ENCODE results near the gene CDH12.
"Not testable (repeated sequence)": the region's sequence is repeated elsewhere in the genome, so short reads cannot be mapped to it uniquely, and the experiment has no call there.

The CDH12 gene

DNA sequence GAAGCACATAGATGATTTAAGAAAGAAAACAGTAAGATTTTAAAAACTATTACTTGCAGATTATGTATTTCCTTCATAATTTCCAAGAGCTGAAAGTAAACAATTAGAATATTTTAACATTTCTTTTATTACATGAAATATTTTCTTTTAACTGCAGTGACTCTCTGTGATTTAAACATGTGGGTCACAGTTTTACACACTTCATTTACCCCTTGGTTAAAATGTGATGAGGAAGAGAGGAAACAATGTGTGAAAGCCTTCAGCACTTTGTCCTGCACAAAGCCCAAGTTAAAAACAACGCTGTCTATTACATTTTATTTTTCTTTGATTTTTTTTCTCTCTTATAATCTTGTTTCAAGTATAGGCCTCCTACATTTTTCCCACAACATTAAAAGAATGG is 801.3 kb downstream of the CDH12 start:
- no peak overlapping the region for H3K4me3 ChIP-seq
- no peak for DNase-seq (ENCODE audit: low spot score in 2 of 2)
- no peaks in the 10 kb centered on the region for H3K27me3 ChIP-seq (ENCODE audit: low read depth)
- H3K9me3 ChIP-seq, result no peaks in the 10 kb centered on the region
- in situ Hi-C loops (cut with MboI; ENCODE audit: low sequenced_read_pairs), result no loop called here
- no peaks in the 10 kb centered on the region for H3K4me1 ChIP-seq
- H3K36me3 ChIP-seq (replicated peaks), result no peaks in the 10 kb centered on the region

DNA sequence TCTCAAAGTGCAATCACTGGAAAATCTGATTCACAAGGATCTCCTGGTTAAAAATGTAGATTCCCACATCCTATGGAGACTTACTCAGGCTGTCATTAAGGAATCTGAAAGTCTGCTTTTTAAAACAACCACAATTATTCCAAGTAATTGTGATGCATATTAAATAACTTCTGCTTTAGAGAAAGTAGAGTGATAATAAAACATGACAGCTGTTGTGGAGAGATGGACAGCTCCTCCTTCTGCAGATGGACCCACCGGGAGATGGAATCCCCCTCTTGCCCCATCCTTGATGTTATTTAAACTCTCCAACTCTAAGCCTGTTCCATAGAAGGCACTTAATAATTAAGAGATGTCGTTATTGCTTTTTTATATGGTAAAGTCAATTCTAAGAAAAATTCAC is 802.2 kb downstream of the CDH12 start:
- H3K27me3 ChIP-seq (ENCODE audit: low read depth), result no peaks in the 10 kb centered on the region
- DNase-seq (ENCODE audit: low spot score in 2 of 2), result no peak
- H3K9me3 ChIP-seq, result no peaks in the 10 kb centered on the region
- H3K4me1 ChIP-seq, result no peaks in the 10 kb centered on the region
- H3K4me3 ChIP-seq, result no peak overlapping the region
- in situ Hi-C loops (cut with MboI; ENCODE audit: low sequenced_read_pairs), result no loop called here
- no peaks in the 10 kb centered on the region for H3K36me3 ChIP-seq (replicated peaks)

DNA sequence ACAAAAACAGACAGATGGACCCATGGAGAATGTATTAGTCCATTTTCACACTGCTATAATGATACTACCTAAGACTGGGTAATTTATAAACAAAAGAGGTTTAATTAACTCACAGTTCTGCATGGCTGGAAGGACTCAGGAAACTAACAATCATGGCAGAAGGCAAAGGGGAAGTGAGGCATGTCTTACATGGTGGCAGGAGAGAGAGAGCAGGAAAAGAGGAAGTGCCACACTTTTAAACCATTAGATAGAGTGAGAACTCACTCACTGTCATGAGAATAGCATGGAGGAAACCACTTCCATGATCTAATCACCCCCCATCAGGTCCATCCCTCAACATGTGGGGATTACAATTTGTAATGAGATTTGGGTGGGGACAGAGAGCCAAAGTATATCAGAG is 808.9 kb downstream of the CDH12 start:
- Histone ChIP-seq H3K4me1 (no peaks in the 10 kb centered on the region; the same call in 1 of the 2 replicates), H3K36me3 (replicated peaks) (no peaks in the 10 kb centered on the region), H3K27me3 (ENCODE audit: low read depth) (no peaks in the 10 kb centered on the region), H3K9me3 (no peaks in the 10 kb centered on the region), H3K4me3 (no peak overlapping the region)
- in situ Hi-C loops (cut with MboI; ENCODE audit: low sequenced_read_pairs), result no loop called here
- DNase-seq (ENCODE audit: low spot score in 2 of 2), result no peak

DNA sequence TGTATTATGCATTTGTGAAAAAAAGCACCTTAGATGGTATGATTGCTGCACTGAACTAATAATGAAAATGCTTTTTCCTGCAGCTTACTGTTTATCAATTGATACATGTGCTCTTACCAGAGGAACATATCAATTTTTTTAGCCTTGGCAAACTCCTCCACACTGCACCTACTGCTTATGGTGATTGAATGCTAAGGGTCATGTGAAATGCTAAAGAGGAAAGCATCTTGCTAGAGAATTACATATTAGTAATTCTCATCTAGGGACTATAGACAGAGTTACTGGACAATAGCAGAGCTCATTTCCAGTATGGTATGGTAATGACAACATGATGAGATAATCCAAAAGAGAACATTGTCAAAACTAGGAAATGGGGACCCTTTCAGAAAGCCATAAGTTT is 817.1 kb downstream of the CDH12 start:
- peaks cover 8% of the 10 kb centered on the region; the same call in 1 of the 2 replicates for H3K4me1 ChIP-seq
- no peaks in the 10 kb centered on the region for H3K36me3 ChIP-seq (replicated peaks)
- no peak overlapping the region for H3K4me3 ChIP-seq
- no peaks in the 10 kb centered on the region for H3K9me3 ChIP-seq
- DNase-seq (ENCODE audit: low spot score in 2 of 2), result no peak
- H3K27me3 ChIP-seq (ENCODE audit: low read depth), result no peaks in the 10 kb centered on the region
- in situ Hi-C loops (cut with MboI; ENCODE audit: low sequenced_read_pairs), result no loop called here

DNA sequence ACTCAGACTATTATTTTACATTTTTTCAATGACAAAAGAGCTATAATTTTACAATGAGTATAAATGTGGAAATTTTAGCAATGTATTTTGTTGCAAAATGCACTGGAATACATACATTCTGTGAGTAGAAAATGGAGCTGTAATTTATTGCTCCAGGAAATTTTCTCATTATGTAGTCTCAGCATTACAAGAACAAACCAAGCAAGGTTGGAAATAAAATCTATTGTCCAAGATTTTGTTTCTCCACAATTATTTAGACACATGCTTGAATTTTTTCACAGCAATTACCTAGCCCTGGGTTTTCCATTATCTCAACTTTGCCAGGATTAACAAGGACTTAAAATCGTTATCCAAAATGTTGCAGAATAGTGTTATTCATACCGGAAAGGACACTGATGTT is 820.1 kb downstream of the CDH12 start:
- Histone ChIP-seq H3K36me3 (replicated peaks) (no peaks in the 10 kb centered on the region), H3K9me3 (no peaks in the 10 kb centered on the region), H3K4me1 (peaks cover 8% of the 10 kb centered on the region; the same call in 1 of the 2 replicates), H3K27me3 (ENCODE audit: low read depth) (no peaks in the 10 kb centered on the region), H3K4me3 (no peak overlapping the region)
- in situ Hi-C loops (cut with MboI; ENCODE audit: low sequenced_read_pairs), result no loop called here
- DNase-seq (ENCODE audit: low spot score in 2 of 2), result peak in 1 of 2 experiments; percentile 70

DNA sequence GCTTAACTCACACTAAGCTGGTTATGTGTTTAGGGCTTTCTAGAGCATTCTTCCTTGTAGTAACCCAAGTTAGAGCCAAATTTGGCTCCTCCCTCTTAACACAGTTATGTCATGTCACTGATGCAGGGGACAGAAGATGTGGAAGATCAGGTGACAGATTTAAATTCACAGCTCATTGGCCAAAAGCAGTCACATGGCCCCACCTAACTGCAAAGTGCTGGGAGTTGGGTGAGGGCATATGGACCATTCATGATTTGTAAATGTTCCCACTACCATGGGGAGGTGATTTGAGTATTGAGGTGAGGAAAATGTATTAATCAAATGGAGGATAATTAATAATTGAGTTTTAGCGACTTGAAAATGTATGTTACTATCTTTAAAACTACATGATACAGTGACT is 829.4 kb downstream of the CDH12 start:
- H3K4me1 ChIP-seq, result no peaks in the 10 kb centered on the region
- DNase-seq (ENCODE audit: low spot score in 2 of 2), result no peak
- H3K4me3 ChIP-seq, result no peak overlapping the region
- in situ Hi-C loops (cut with MboI; ENCODE audit: low sequenced_read_pairs), result no loop called here
- H3K36me3 ChIP-seq (replicated peaks), result no peaks in the 10 kb centered on the region
- H3K9me3 ChIP-seq, result no peaks in the 10 kb centered on the region
- H3K27me3 ChIP-seq (ENCODE audit: low read depth), result no peaks in the 10 kb centered on the region

DNA sequence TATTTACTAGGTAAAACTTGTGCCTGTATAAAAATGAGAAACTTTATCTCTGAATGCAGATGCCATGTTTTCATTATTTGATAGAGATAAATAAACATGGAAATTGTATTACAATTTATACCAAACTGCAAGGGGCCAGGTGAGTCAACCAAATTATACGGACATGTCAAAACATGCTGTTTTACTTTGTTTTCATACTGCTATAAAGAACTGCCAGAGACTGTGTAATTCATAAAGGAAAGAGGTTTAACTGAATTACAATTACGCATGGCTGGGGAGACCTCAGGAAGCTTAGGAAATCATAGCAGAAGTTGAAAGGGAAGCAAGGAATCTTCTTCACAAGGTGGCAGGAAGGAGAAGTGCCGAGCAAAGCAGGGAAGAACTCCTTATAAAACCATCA is 840.3 kb downstream of the CDH12 start:
- DNase-seq (ENCODE audit: low spot score in 2 of 2); in situ Hi-C loops (cut with MboI; ENCODE audit: low sequenced_read_pairs); H3K27me3 ChIP-seq (ENCODE audit: low read depth); H3K4me3 ChIP-seq; H3K36me3 ChIP-seq (replicated peaks); H3K9me3 ChIP-seq; H3K4me1 ChIP-seq: not testable (repeated sequence)

DNA sequence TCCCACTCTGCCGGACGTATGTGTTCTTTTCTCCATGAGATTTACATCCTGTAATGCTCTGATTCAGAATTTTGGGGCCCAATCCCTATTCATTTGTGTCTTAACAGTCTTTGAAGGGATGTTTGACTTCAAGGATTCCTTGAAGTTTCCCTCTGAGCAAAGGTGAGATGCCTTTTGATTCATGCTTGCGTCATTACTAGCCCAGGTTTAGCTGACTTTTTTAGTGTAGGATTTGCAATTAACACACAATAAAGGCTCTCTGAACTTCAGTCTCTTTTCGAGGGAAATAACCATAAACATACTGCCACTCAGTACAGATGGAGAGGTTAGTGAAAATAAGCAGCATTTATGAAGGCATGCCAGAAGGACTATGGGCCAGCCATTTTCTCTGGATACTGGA is 842.3 kb downstream of the CDH12 start:
- H3K4me1 ChIP-seq; in situ Hi-C loops (cut with MboI; ENCODE audit: low sequenced_read_pairs); H3K9me3 ChIP-seq; DNase-seq (ENCODE audit: low spot score in 2 of 2); H3K36me3 ChIP-seq (replicated peaks); H3K4me3 ChIP-seq; H3K27me3 ChIP-seq (ENCODE audit: low read depth): not testable (repeated sequence)

DNA sequence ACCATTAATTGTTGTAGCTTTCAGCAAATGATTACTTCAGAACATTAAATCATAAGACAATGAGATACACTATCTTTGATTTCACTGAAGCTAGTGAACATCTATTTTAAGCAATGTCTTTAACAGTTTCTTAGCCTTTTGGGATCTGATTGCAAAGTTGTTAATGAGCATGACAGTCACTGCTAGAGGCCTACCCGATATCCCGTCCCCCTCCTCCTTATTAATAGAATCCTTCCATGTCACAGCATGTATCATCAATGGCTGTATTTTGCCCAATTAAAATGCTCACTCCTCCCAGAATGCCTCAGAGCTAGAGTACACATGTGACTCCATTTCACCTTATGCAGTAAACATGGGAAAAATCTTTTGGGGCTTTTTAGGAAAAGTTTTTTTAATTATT is 852.0 kb downstream of the CDH12 start:
- DNase-seq (ENCODE audit: low spot score in 2 of 2); H3K9me3 ChIP-seq; H3K36me3 ChIP-seq (replicated peaks); H3K4me1 ChIP-seq; H3K27me3 ChIP-seq (ENCODE audit: low read depth); in situ Hi-C loops (cut with MboI; ENCODE audit: low sequenced_read_pairs); H3K4me3 ChIP-seq: not testable (repeated sequence)

DNA sequence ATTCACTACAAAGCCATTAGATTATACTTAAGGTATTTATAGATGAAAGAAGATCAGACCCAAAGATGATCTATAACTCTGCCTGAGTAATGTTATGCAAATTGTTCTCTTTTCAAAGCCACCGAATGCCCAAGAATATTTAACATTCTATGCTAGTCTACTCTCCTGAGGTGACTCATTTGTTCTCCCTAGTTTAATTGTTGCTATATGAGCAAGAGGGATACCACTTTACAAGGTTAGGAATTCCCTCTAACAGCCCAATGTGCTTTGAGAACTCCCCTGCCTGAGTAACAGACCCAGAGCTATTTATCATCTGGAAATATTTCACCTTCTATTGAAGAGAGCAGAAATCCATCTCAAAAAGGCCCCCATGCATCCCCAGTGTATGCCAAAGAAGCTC is 867.3 kb downstream of the CDH12 start:
- H3K36me3 ChIP-seq (replicated peaks); H3K27me3 ChIP-seq (ENCODE audit: low read depth); in situ Hi-C loops (cut with MboI; ENCODE audit: low sequenced_read_pairs); H3K4me1 ChIP-seq; H3K9me3 ChIP-seq; H3K4me3 ChIP-seq: not testable (repeated sequence)
- peak in 1 of 2 experiments; percentile 21 for DNase-seq (ENCODE audit: low spot score in 2 of 2)

DNA sequence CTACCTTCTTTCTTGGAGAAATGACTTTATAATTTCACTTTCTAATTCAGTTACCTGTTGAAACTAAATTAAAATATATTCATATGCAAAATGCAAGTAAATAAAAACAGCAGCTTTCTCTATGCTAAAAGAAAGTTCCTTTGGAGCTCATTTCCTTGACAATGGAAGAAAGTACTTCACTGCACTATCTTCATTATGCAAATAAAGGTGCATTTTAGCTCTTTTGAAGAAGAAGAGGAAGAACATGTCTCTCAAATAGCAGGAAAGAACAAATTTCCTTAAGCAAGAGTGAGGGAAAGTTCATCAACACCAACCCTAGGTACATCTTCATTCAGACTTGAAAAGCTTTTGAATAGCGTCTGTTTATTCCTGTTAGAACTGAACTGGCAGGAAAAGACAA is 901.6 kb downstream of the CDH12 start:
- in situ Hi-C loops (cut with MboI; ENCODE audit: low sequenced_read_pairs); H3K9me3 ChIP-seq; DNase-seq (ENCODE audit: low spot score in 2 of 2); H3K4me3 ChIP-seq; H3K36me3 ChIP-seq (replicated peaks); H3K27me3 ChIP-seq (ENCODE audit: low read depth); H3K4me1 ChIP-seq: not testable (repeated sequence)

DNA sequence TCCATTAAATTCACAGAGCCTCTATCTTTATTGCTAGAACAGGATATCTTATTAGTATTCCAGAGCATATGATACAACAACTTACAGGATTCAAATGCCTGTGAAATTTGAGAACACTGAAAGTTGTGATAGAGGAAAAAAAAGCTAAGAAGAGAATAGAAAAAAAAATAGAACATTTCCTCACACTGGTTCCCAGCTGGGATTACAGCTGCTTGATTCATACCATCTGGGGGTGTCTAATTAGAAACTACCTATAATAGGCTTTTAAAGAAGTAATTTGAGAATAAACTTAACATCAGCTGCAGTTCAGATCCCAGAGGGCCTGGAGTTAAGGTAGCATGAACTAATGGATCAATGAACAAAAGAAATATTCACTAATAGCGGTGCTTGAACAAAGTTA is 922.0 kb downstream of the CDH12 start:
- in situ Hi-C loops (cut with MboI; ENCODE audit: low sequenced_read_pairs), result no loop called here
- no peaks in the 10 kb centered on the region for H3K27me3 ChIP-seq (ENCODE audit: low read depth)
- H3K36me3 ChIP-seq (replicated peaks), result no peaks in the 10 kb centered on the region
- H3K4me3 ChIP-seq, result no peak overlapping the region
- no peaks in the 10 kb centered on the region for H3K4me1 ChIP-seq
- DNase-seq (ENCODE audit: low spot score in 2 of 2), result no peak
- H3K9me3 ChIP-seq, result no peaks in the 10 kb centered on the region

DNA sequence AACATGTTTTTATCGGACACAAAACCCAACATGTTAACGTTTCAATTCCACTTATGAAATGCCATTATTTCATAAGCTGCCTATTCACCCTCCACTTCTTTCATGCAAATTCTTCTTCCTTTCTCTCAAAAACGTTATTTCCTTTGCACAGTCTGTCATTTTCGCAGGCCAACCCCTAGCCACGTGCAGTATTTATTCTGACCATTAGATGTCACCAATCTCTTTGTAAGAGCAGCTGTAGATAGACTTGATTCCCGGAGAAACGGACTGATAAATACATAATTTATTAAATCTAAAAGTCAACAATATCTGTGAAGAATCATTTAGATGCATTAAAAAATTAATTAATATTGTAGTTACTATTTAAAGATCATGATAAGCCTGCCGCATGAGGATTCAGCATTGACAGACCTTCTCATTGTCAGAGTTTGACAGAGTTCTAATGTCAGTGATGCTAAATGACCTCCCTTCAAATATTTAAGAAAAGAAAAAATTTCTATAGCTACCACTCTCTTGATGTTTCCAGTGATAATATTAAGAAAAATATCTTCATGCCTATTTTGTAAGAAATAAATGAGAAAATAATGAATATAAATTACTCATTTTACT is 933.6 kb downstream of the CDH12 start:
- in situ Hi-C loops (cut with MboI; ENCODE audit: low sequenced_read_pairs), result no loop called here
- H3K9me3 ChIP-seq, result no peaks in the 10 kb centered on the region
- peak; percentile 55 to 70 for DNase-seq (ENCODE audit: low spot score in 2 of 2)

DNA sequence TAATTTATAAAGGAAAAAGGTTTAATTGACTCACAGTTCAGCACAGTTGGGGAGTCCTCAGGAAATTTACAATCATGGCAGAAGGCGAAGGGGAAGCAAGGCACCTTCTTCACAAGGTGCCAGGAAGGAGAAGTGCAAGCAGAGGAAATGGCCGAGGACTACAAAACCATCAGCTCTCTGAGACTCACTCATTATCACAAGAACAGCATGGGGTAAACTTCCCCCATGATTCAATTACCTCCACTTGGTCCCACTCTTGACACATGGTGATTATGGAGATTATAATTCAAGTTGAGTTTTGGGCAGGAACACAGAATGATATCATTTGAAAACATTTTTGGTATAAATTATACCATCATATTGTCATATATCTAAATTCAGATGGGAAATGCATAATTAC is 934.7 kb downstream of the CDH12 start:
- no peak for DNase-seq (ENCODE audit: low spot score in 2 of 2)
- Histone ChIP-seq H3K27me3 (ENCODE audit: low read depth) (no peaks in the 10 kb centered on the region), H3K4me3 (no peak overlapping the region), H3K4me1 (no peaks in the 10 kb centered on the region; the same call in 1 of the 2 replicates), H3K9me3 (no peaks in the 10 kb centered on the region), H3K36me3 (replicated peaks) (no peaks in the 10 kb centered on the region)
- in situ Hi-C loops (cut with MboI; ENCODE audit: low sequenced_read_pairs), result no loop called here

More for the DNA sequence above, 933.6 kb downstream of the CDH12 start:
- no peaks in the 10 kb centered on the region for H3K27me3 ChIP-seq (ENCODE audit: low read depth)
- H3K4me1 ChIP-seq, result no peaks in the 10 kb centered on the region; the same call in 1 of the 2 replicates
- no peak overlapping the region for H3K4me3 ChIP-seq
- no peaks in the 10 kb centered on the region for H3K36me3 ChIP-seq (replicated peaks)

DNA sequence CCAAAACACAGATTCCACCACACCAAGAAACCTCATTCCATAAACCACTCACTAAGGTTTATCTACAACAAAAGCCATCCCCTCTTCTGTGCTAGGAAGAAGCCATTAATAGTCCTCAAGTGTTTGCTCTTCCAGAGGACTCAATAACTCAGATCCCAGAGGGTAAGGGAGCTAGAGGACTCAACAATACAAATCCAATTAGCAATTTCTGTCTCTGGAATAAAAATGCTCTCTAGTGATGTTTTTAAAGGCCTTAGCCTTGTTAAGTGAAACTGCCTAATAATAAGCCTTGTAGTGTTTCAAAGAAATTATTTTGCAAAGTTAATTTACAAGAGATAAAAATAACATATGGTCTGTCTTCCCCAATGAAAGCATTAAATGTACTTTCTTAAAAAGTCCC is 942.4 kb downstream of the CDH12 start:
- no peaks in the 10 kb centered on the region for H3K27me3 ChIP-seq (ENCODE audit: low read depth)
- H3K36me3 ChIP-seq (replicated peaks), result no peaks in the 10 kb centered on the region
- H3K4me1 ChIP-seq, result no peaks in the 10 kb centered on the region
- H3K9me3 ChIP-seq, result no peaks in the 10 kb centered on the region
- DNase-seq (ENCODE audit: low spot score in 2 of 2), result no peak
- H3K4me3 ChIP-seq, result no peak overlapping the region
- in situ Hi-C loops (cut with MboI; ENCODE audit: low sequenced_read_pairs), result no loop called here
